Measurements from ENCODE around the gene ZNF420.
"Not testable (repeated sequence)": the region's sequence is repeated elsewhere in the genome, so short reads cannot be mapped to it uniquely, and the experiment has no call there.

Gene ZNF420

GRCh38 chr19:37077934-37078716 lies at the start of gene ZNF420:
Gene ZNF420 (plus strand): TSS chr19:37078433. CDS start chr19:37089119, 10,686 bp downstream.
- peak; percentile 98 for DNase-seq

- DNase-seq: no peak
Observed at GRCh38 chr19:37045140-37045539, 33.1 kb upstream of the ZNF420 start.

- no peak for DNase-seq
Observed at GRCh38 chr19:37055330-37055729, 22.9 kb upstream of the ZNF420 start.

GRCh38 chr19:37056776-37057175 lies 21.5 kb upstream of the ZNF420 start:
- no peak for DNase-seq

GRCh38 chr19:37059142-37059541 lies 19.1 kb upstream of the ZNF420 start:
- DNase-seq: no peak

- DNase-seq: not testable (repeated sequence)
Observed at GRCh38 chr19:37064886-37065285, 13.3 kb upstream of the ZNF420 start.

GRCh38 chr19:37074111-37074510 lies 4.1 kb upstream of the ZNF420 start:
- DNase-seq: no peak

- DNase-seq: no peak
Observed at GRCh38 chr19:37074819-37075362, 3.3 kb upstream of the ZNF420 start.

- not testable (repeated sequence) for DNase-seq
Observed at GRCh38 chr19:37076524-37076923, 1.7 kb upstream of the ZNF420 start.

GRCh38 chr19:37077501-37077933 lies 716 bp upstream of the ZNF420 start:
- DNase-seq: no peak

- no peak for DNase-seq
Observed at GRCh38 chr19:37078717-37079032, 442 bp downstream of the ZNF420 start.

- DNase-seq: no peak
Observed at GRCh38 chr19:37079238-37079637, 1.0 kb downstream of the ZNF420 start.

GRCh38 chr19:37082307-37082706 lies 4.1 kb downstream of the ZNF420 start:
- no peak for DNase-seq

GRCh38 chr19:37087110-37087509 lies 8.9 kb downstream of the ZNF420 start:
- DNase-seq: no peak

GRCh38 chr19:37095859-37096258 lies 17.6 kb downstream of the ZNF420 start:
- DNase-seq: no peak

- no peak for DNase-seq
Observed at GRCh38 chr19:37098570-37098969, 20.3 kb downstream of the ZNF420 start.

GRCh38 chr19:37104135-37104534 lies 25.9 kb downstream of the ZNF420 start:
- DNase-seq: not testable (repeated sequence)

GRCh38 chr19:37111753-37112152 lies 33.5 kb downstream of the ZNF420 start:
- peak; percentile 7 for DNase-seq

GRCh38 chr19:37114001-37114400 lies 35.8 kb downstream of the ZNF420 start:
- no peak for DNase-seq

- DNase-seq: not testable (repeated sequence)
Observed at GRCh38 chr19:37122093-37122492, 43.9 kb downstream of the ZNF420 start.

GRCh38 chr19:37127999-37128820 lies 50.0 kb downstream of the ZNF420 start:
- no peak for DNase-seq

- no peak for DNase-seq
Observed at GRCh38 chr19:37128821-37129177, 50.6 kb downstream of the ZNF420 start.

- DNase-seq: no peak
Observed at GRCh38 chr19:37136111-37136510, 57.9 kb downstream of the ZNF420 start.

GRCh38 chr19:37148214-37148613 lies 70.0 kb downstream of the ZNF420 start:
- DNase-seq: no peak

Data from NCI-H1105 treated with DMSO at 0.1 percent for 48 hours (cell line).